OCI-LY7 (cell line): Measurements from ENCODE around the gene OPCML.

Source experiments
- EZH2phosphoT487 ChIP-seq: fragments of 200-600 bp; sonication (generic); IDR thresholded peaks from 2 replicates; pipeline ENCODE4 v1.6.1; 2018; ENCODE audit warnings: low read depth, borderline replicate concordance, mild to moderate bottlenecking, mixed run types, antibody characterized with exemption, low read length, moderate library complexity, mixed read lengths
- TF ChIP-seq, protein P1 (sequence below): fragments of 200-600 bp; sonication (generic); conservative IDR thresholded peaks from 2 replicates; pipeline ENCODE4 v1.5.1; 2014; ENCODE audit warnings: mild to moderate bottlenecking, antibody characterized with exemption, low read length, moderate library complexity, mixed read lengths

- TF ChIP-seq, protein P1, sequence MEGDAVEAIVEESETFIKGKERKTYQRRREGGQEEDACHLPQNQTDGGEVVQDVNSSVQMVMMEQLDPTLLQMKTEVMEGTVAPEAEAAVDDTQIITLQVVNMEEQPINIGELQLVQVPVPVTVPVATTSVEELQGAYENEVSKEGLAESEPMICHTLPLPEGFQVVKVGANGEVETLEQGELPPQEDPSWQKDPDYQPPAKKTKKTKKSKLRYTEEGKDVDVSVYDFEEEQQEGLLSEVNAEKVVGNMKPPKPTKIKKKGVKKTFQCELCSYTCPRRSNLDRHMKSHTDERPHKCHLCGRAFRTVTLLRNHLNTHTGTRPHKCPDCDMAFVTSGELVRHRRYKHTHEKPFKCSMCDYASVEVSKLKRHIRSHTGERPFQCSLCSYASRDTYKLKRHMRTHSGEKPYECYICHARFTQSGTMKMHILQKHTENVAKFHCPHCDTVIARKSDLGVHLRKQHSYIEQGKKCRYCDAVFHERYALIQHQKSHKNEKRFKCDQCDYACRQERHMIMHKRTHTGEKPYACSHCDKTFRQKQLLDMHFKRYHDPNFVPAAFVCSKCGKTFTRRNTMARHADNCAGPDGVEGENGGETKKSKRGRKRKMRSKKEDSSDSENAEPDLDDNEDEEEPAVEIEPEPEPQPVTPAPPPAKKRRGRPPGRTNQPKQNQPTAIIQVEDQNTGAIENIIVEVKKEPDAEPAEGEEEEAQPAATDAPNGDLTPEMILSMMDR = no peak
- no peak for TF ChIP-seq EZH2phosphoT487
These were observed 193.7 kb downstream of the OPCML start for GRCh38 chr11:133338588-133338987.
